ENCODE data around the gene SRP54.

SRP54 gene

DNA sequence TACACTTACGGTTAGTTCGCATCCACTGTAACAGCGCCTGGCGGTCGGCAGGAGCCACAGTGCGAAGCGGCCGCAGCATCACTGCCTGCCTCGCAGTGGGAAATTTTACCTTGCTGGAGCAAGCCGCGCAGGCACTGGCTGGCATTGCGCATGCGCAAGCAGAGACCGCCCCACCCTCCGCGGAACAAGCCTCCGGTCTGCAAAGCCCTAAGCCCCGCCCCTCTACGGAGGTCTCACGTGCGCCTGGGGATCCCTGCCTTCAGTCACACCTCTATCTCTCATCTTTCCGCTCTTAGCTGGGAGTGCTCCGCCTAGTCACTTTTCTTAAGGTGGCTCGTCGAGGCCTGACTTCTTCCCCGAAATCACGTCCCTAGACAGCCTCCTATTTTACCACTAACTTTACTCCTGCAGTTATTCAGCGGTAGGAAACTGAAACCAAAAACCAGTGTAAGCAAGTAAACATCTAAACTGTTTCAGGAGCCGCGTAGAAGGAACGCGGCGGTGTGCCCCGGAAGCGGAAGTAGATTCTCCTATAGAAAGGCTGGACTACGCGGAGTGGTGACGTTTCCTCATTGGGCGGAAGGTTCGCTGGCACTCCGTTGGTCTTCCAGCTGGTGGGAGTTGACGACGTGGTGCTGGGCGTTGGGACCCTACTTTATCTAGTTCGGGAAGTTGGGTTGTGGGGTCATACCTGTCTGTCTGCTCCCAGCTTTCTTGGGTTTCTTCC is at the start of gene SRP54:
TSS of gene SRP54 (plus strand) at position 572 of the 727 bp plus-strand sequence. CDS start 13,718 bp downstream, outside the sequence.
- Histone ChIP-seq H3K27ac (peak within 1 kb of the TSS; percentile 95 to 96), H3K4me3 (peak within 1 kb of the TSS; percentile 85)
- peak; percentile 99 for DNase-seq (ENCODE audit: low spot score)
- TF ChIP-seq, protein P1, sequence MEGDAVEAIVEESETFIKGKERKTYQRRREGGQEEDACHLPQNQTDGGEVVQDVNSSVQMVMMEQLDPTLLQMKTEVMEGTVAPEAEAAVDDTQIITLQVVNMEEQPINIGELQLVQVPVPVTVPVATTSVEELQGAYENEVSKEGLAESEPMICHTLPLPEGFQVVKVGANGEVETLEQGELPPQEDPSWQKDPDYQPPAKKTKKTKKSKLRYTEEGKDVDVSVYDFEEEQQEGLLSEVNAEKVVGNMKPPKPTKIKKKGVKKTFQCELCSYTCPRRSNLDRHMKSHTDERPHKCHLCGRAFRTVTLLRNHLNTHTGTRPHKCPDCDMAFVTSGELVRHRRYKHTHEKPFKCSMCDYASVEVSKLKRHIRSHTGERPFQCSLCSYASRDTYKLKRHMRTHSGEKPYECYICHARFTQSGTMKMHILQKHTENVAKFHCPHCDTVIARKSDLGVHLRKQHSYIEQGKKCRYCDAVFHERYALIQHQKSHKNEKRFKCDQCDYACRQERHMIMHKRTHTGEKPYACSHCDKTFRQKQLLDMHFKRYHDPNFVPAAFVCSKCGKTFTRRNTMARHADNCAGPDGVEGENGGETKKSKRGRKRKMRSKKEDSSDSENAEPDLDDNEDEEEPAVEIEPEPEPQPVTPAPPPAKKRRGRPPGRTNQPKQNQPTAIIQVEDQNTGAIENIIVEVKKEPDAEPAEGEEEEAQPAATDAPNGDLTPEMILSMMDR (IDR thresholded peaks at IDR 0.05), result no peak

DNA sequence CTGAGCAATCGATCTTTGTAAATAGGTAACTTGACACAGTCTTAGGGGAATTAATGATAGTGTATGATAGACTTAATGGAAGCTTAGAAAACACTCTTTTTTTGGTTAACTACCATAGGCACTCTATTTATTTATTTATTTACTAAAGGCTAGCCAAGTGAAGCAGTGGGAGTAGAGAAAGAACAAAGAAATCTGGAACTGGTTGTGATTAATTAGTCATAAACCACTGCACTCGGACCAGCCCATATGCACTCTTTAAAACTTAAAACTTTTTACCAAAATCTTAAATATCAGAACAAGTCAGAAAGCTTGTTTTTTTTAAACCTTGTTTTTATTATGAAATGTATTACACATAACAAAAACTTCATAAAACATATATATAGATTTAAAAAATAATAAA is 49.5 kb upstream of the SRP54 start:
- no peak for DNase-seq (ENCODE audit: low spot score)
- no peak overlapping the region for H3K27ac ChIP-seq
- TF ChIP-seq, protein P1 (IDR thresholded peaks at IDR 0.05), result no peak
- H3K4me3 ChIP-seq, result no peak overlapping the region

DNA sequence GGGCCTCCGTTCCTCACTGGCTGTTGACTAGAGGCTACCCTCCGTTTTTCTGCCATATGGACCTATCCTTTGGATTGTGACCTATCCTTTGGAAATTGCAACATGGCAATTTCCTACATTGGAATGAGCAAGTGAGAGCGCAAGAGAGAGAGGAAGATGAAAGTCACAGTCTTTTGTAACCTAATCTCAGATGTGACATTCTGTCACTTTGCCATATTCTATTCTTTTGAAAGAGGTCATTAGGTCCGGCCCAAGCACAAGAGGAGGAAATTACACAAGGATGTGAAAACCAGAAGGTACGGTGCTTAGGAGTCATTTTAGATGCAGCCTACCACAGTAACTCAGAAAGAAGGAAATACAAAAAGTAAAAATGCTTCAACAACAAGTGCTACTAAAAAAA is 47.3 kb upstream of the SRP54 start:
- Histone ChIP-seq H3K27ac (no peak overlapping the region), H3K4me3 (no peak overlapping the region)
- TF ChIP-seq, protein P1 (IDR thresholded peaks at IDR 0.05), result no peak
- DNase-seq (ENCODE audit: low spot score), result no peak

DNA sequence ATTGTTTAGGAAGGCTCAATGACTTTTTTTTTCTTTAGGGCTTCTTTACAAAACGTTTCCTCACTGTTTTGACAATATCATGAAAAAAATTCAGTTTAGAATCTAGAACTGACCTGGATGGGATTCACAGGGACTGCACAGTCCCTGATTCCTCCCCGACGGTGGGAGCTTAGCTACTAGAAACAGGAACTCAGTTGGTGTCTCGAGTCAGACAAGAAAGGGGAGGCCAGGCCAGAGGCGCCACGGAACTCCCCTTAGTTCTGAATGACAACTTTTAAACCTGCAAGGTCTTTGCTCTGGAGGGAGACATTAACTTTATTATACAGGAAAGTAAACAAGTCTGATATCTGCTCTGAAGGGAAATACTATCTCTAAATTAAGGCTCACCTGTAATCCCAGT is 45.4 kb upstream of the SRP54 start:
- TF ChIP-seq, protein P1 (IDR thresholded peaks at IDR 0.05), result no peak
- Histone ChIP-seq H3K4me3 (no peak overlapping the region), H3K27ac (no peak overlapping the region)
- no peak for DNase-seq (ENCODE audit: low spot score)

DNA sequence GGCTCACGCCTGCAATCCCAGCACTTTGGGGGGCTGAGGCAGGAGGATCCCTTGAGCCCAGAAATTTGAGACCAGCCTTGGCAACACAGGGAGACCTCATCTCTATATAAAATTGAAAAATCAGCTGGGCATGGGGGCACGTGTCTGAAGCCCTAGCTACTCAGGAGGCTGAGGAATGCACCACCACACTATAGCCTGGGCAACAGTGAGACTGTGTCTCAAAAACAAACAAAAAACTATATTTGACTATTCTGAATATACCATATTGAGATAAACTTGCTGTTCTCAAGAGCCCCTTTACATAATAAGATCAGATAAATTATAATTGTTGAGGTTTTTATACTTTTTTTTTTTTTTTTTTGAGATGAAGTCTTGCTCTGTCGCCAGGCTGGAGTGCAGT is 44.9 kb upstream of the SRP54 start:
- TF ChIP-seq, protein P1 (IDR thresholded peaks at IDR 0.05), result no peak
- no peak for DNase-seq (ENCODE audit: low spot score)
- no peak overlapping the region for H3K4me3 ChIP-seq
- H3K27ac ChIP-seq, result no peak overlapping the region

DNA sequence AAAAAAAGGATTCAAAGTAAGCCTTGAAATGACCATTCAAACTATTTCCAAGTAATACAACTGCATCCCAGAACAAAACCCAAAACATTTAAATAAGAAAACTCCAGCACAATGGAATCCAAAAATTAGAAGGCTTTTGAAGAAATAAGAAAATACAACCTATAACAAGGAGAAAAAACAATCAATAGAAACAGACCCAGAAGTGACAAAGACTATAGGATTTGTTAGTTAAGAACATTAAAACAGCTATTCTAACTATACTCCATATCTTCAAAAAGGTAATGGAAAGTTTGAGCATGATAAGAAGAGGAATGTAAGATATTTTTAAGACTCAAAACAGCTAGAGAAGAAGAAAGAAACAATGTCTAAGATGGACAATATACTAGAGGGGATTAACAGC is 39.3 kb upstream of the SRP54 start:
- Histone ChIP-seq H3K27ac (no peak overlapping the region), H3K4me3 (no peak overlapping the region)
- TF ChIP-seq, protein P1 (IDR thresholded peaks at IDR 0.05), result no peak
- DNase-seq (ENCODE audit: low spot score), result no peak

DNA sequence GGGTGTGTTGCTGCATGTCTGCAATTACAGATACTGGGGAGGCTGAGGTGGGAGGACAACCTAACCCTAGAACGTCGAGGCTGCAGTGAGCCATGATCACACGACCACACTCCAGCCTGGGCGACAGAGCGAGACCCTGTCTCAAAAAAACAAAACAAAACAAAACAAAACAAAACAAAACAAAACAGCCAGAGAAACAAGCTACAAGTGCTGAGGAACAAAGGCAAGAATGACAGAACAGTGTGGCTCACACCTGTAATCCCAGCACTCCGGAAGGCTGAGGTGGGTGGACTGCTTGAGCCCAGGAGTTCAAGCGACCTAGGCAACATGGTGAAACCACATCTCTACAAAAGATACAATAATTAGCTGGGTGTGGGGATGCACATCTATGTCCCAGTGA is 38.0 kb upstream of the SRP54 start:
- DNase-seq (ENCODE audit: low spot score), result no peak
- H3K4me3 ChIP-seq, result no peak overlapping the region
- TF ChIP-seq, protein P1 (IDR thresholded peaks at IDR 0.05), result no peak
- H3K27ac ChIP-seq, result no peak overlapping the region
